UCSD-AML1 (cell line): ENCODE measurements around the gene EFNA5.
A peak's percentile ranks its signal among the peaks of the same experiment; 100 is the strongest.
"Not testable (repeated sequence)": the region's sequence is repeated elsewhere in the genome, so short reads cannot be mapped to it uniquely, and the experiment has no call there.

ENCODE experiments used
- DNase-seq: peaks from one replicate; lab custom pipeline; 2025; ENCODE audit not compliant: unreplicated experiment; lab: John Stamatoyannopoulos, UW

The EFNA5 gene

DNA sequence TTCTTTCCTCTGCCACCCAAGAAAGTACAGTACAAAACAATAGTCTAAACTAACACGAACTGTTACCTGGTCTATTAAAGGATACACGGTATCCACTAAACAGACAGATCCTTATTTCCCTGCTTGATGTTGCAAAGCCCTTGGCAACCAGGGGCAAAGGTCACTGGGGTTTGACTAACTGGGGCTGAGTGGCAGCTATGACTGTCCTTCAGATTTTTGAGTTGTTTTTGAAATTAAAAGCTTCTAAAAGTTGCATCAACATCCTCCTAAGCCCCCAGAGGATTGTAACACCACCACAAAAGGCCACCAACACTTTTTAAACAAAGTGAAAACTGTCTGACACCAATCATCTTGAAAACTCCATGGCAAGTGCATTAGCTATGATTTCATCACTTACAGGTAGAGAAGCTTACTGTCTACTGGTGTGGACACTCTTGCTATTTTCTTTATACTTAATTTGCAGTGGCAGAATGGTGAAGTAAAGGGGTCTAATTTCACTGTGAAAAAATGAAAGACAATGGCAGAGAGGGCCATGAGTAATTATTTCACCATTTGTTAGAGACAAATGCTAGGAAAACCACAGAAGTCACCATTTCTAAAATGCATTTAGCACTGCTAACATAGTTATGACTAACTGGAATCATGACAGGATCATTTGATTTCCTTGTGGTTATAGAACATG is 292.4 kb downstream of the EFNA5 start:
- DNase-seq, result no peak

DNA sequence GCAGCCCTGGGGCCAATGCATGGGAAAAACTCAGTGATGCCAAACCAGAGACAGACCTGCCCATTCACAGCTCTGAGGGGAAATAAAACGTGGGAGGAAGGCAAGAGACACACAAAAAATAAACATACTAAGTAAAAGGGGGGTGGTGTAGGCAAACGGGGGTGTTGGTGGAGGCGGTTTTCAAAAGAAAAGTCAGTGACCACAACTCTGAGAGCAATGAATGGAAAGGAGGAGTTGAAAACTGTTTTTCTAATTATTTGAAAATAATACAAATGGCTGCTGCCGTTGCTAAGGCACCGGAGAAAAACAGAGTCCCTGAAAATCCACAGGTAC is 293.5 kb downstream of the EFNA5 start:
- no peak for DNase-seq

DNA sequence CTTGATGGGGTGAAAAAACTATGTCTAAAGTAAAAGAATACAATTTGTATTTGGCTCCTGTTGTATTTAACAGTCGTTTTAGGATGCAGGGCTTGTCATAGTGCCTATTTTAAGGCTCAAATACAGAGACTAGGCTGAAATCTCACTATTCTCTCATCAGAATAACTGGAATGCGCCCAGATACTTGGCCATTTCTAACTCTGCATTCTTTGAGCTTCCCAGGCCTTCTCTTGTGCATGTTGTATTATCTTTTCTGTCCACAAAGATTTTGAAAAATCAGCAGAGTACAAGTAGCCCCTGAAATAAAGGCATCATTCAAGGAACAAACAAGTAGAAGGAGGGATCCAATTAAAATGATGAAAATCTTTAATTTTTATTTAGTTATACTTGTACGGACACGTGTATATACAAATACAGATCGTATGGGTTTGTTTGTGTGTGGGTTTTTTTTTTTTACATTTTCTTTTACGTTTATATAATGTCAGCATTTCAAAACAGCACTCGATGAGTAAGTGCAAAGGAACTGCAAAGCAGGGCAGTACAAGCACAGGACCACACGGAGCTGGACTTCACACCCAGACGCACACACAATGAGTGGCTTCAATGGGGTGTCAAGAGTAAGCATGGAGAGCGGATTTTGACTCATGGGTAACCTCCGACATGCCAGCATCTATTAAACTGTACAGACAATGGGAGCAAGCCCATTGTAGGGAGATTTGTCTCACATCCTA is 294.0 kb downstream of the EFNA5 start:
- DNase-seq, result no peak

DNA sequence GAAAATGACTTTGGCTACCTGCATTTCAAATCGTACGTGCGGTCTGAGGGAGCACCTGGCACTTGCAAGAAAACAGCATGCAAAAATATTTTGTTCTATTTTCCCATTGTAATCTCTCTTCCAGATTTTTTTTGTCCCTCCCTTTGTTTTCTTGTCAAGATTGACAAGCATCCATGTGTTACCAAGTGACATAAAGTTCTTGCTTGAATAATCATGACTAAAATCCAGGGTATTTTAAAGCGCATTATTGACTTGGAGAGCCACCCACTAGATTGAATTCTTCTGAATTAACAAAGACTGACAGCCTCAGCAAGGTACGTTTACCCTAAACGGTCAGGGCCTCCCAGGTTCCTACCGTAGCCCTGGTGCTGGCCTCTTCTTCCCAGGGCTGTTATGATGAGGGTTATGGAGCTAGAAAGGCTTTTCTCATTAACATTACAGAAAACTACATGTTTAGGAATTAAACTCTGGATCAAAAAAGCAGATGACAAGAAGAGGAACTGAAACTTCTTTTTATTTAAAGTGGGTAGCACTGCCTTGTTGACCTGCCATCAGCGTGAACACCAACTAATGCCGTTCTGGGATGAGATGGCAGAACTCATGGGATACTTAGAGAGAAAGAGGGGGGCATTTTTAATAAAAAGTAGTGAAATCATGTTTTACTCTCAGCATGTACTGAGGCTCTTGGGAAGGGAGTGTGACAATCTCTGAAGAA is 297.0 kb downstream of the EFNA5 start:
- DNase-seq, result no peak

DNA sequence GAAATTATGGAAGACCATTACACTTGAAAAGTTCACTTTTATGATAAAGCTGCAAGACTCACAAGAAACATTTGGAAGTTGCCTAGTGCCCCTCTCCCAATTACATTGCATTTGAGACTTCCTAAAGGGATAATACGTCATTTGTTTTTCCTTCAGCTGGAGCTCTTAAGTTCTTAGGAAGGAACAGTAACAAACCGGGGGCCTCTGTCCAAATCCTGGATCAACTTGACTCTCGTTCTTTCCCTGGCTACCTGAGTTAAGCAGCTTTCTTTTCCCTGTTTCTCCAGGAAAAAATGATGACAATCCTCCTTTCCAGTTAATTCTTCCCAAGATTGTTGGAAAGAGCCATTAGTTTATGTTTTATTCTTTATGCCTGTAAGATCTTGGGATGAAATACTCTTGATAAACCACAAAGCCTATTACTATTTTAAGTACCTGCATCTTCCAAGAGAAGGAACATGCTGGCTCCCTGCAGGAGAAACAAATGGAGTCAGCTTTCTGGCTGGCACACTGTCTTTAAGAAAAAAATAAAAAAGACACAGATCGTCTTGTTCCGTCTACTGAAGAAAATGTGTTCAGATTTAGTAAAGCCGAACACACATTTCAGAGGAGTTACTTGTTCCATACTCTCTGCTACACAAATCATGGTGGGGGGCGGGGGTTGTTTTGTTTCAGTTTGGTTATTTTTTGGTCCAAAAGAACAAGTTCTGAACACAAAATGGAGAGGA is 297.9 kb downstream of the EFNA5 start:
- DNase-seq, result no peak

DNA sequence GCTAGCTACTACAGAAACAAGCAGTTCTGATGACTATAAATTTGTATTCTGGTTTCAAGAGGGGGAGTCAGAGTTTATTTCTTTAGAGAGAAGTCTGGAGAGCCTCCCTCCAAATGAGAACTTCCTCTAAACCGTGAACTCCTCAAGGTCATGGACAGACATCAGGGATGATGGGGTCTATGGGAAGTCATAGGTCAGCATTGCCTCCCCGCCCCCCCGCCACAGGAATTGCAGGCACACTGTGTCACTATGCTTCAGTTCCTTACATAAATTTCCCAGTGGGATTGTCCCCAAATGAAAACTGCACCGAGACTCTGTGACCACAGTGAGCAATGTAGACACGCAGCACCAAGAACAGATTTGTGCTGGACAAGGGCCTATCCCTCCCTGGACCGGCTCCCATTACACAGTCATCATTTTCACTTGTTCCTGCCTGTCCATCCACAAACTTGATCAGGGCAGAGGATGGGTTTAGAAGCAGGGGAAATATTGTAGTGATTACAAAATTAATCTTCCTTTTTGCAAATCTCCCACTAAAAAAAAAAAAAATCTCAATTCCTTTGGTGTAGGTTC is 300.3 kb downstream of the EFNA5 start:
- no peak for DNase-seq

DNA sequence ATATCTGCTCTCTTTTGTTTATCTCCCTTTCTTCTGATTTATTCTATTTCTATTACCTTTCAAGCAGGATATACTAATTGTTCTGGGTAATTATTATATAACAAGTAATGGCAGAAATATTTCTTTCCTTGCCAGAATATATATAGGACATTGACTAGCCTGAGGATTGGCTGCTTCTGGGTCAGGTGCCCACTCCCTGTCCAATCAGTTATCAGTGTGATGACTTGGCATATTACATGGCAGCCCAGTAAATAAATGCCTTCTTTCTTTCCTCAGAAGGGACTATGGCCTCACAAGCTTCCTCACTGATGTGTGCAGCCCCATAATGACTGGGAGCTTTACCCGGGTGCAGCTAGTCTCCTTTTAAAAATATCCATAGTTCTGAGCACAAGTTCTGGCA is 301.1 kb downstream of the EFNA5 start:
- DNase-seq, result no peak

DNA sequence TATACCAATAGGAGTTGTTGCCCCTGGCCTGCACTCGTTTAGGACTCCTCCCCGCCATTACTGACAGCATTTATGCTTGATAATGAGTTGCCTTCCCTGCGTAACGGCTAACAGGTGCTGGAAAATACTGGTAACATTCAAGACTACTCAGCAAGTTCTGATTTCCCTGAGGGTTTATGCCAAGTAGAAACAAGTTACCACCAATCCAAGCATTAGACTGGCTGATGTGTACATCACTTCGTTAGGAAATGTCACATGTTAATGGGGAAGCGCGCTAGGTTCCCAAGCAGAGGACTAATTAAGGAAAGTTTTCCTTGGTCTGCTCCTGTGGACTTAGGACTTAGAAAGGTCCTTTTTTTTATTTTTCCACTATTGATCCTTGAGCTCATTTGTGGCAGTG is 302.1 kb downstream of the EFNA5 start:
- DNase-seq, result no peak

DNA sequence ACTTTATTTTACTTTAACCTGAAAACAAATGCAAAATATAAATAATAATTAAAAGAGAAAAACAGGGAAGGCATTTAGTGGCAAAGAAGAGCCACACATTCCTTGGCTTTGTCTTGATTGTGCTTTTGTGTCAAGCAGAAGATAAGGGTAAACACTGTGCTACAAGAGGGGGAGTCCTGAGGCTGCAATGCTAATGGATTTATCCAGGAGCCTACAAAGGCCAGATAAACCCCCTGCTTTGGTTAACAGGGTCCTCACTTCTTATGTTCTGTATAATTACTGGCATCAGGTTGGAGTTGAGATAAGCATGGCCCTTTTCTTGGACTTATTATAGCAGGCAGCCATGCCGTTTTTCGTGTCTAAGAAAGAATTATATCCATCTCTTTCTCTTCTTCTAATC is 302.8 kb downstream of the EFNA5 start:
- no peak for DNase-seq

DNA sequence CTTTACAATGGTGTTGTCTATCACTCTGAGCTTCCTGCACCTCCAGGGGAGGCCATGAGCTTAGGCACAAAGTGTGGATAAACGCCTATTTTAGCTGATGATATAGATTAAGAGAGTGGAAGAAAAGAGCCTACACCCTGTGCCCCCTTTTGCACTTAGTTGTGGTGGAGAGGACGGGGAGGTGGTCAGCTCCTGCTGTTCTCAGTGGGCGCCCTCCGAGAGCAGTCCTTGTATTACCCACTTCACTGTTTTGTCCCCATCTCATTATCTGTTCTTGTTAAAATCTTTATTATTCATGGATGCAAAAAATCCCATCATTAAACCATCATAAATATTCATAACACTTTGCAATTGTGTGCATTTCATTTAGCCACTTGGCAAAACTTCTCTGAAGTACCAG is 303.3 kb downstream of the EFNA5 start:
- no peak for DNase-seq

DNA sequence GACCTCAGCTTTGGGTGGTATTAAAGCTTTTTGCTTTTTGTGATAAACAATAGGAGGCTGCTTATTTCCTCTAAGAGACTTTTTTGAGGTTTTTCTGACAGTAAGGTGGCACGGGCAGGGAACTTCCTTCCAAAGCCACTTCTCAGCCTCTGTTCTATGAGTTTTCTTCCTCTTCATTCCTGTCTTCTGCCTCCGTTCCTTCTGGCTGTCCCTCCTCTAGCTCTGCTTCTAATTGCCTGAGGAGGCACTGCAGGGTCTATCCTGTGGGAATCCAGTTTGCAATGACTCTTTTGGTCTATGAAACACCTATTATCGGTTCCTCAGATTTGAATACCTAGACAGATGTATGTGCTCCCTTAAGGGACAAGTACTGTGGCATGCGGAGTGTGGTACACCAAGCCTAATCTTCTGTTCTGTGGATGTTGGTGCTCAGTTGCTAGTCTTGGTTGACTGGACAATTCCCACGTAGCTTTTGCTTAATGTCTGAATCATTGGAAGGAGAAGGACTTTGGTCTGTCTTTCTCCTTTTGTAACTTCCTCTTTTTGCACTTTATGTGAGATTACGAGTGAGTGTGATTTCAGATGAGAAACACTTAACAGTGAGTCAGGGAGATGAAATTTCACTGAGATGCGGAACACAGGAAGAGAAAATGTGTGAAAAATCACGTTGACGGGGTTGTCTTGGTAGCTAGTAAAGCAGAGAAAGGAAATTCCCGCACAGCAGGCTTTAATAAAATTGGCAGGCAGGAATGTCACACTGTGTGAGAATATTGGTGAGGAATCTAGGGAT is 305.2 kb downstream of the EFNA5 start:
- DNase-seq, result peak; percentile 8

DNA sequence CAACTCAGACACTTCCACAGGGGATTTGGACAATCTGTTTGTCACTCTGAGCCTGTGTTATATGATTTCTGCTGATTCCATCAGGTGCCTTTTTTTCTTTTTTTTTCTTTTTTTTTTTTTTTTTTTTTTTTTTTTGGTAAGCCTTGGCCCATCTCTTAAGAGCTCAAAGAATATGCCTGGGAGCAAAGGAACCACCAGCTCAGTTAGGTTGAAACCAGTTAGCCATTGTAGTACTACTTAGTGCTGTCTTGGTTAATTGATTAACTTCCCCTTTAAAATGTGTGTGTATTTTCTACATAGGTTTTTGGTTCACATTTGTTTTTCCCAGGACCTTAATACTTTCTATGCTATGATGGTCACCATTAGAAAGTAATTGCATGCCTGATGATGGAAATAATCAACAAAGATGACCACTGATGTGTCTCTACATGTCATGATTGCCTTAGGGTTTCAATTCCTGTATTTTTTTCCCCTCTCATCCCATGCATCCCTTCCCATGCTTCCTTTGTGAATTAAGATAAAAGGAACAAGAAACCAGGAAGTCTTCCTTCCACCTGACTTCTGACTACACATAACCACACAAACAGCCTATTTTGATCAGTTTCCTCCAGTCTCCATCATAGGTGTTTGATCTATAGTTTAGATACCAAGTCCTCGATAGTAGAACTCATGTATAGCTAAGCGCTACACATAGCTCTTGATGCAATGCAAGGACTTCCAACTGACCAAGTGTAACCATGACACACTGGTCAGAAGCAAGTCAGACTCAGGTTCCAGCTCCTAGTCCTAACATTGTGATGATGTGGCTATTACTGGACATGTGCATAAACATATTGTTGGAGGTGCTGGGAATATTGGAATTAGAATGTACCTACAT is 306.1 kb downstream of the EFNA5 start:
- DNase-seq, result no peak

DNA sequence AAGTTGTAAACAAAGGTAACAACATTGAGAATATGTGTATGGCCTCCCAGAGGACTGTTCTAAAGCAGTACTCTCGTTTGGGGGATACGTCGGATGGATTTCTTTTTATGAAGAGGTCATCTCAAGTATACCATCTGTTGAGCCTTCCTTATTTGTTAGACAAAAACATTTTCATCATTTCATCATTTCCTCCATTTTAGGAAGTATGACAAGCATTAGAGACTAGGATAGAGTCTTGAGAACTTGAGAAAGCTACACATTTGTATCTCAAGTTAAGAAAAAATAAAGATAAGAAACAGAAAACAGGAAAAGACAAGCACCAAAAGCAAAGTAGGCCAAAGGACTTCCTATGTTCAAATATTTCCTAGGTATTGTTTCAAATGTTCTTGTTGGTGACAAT is 307.0 kb downstream of the EFNA5 start:
- no peak for DNase-seq

DNA sequence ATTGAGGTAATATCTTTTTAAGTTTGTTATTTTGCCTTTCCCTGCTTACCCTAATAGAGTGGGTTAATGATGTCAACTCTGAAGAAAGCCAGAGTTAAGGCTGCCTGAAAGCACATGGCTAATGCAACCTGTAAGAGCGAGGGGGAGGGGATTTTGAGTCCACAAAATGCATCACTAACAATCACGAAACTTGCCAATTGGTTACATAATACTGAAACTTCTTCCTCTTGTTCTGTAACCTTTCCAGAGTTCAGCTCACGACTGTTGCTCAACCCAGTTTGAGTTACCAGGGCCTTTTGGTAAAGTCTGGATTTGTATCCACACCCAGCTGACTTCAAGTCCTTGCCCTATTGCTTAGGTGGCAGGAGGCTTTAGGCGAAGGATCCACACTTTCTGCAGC is 308.8 kb downstream of the EFNA5 start:
- DNase-seq, result no peak

DNA sequence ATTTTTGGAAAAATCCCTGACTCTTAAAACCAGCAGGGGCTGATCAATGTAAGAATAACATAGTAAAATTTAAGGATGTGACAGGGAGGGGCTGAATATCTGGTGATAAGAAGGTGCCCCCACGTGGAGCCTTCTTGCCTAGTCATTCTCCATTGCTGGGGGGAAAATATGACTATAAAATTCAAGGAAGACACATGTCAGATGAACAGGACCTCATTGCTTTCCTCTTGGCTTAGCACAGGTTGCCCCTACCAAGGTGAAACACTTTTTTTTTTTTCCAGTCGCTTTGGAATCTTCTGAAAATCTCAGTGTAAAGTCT is 310.9 kb downstream of the EFNA5 start:
- no peak for DNase-seq

DNA sequence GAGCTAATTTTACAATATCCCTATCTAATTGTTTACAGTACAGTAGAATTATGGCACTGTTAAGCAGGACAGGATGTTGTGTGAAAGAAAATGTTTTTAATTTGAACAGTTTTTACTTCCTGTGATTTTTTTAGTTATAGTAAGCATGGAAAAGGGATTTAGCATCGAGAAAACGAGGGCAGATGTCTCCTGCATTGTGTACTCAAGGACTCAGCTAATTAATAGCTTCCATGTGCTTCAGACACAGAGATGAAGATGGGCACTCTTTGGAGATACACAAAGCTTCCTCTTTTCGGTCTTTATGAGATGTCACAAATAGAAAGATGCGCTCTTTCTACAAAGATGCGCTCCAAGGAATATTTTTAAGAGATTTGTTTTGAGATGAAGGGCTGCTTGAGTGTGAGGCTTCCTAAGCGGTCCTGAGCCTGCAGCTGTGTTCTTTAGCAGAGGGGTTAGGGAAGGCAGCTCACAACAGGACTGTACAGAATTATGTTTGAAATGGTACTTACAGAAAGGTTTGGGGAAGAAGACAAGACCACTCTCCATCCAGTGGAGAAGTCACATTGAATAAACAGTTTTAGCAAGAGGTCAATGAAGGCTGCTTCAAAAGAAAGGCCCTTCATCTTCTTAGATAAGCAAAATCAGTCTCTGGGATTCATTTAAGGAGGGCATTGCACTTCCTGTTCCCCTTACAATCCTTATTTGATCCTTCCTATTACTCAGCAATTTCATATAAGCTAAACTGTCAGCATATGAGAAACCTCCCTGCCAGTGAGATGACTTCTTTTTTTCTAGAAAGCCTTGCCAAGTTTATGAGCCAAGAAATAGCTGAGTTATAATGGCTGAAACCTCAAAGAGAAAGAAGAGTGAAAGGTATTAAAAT is 311.5 kb downstream of the EFNA5 start:
- DNase-seq, result no peak

DNA sequence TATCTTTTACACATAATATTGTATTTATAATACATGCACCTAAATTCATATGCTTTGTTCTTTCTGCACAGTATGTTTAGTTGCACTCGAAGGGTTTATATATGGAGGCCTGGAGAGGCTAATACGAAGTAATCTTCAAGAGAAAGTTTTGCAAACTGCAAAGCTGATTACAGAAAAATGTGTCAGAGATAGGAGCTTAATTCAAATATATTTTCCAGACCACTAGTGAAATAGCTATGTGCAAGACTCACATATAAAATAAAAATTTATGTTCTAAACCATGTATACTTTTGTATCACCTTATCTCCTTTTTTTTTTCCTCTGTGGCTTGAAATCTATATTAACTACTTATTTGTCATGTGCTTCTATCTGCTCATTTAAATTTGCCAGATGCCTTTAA is 313.8 kb downstream of the EFNA5 start:
- DNase-seq, result no peak

DNA sequence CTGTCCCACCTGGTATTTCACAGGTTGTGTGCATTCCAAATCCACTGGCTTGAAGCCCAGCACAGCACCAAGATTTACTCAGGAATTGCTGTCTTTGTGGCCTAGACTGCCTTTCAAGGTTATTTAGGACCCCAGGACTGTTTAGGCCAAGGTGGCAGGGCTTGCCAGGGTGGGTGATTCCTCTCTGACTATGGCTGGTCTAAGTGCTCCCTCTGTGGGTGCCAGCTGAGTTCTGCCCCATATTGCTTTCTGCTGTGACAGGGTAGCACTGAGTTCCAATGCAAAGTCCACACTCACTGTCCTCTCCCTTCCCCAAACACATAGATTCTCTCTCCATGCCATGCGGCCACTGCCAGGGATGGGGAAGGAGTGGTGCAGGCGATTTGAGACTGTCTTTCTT is 318.2 kb downstream of the EFNA5 start:
- DNase-seq, result no peak

DNA sequence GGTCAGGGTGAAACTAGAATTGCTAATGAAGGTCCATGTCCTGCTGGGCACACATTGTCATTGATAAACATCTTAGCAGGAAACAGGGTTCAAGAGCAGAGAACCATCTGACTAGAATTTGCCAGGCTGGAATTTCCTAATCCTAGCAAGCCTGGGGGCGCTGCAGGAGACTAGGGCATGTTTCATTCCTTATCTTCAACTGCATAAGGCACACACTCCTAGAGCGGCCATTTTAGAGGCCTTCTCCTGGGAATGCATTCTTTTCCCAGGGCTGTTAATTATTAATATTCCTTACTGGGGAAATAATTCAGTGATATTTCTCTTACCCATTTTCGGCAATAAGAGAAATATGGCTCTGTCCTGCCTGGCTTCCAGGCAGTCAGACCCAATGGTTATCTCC is 324.2 kb downstream of the EFNA5 start:
- not testable (repeated sequence) for DNase-seq
